CD4-positive, CD25-positive, alpha-beta regulatory T cell (primary cell): ENCODE data around the gene GFRA4. TPM values are rescaled to one million over a fixed set of nuclear protein-coding genes. Genes with fewer than 3 reads are reported as not detected.
A peak's percentile ranks its signal among the peaks of the same experiment; 100 is the strongest.

Experiments
- ATAC-seq, 2 donors: fragments of 150-1000 bp; cut with Tn5 transposase; one replicate each; pipeline ENCODE4 v1.10.0; 2021; ENCODE audit warnings: low read depth in 2 of 2, moderate number of reproducible peaks in 2 of 2, moderate library complexity in 1 of 2
- DNase-seq, 3 donors: peaks; one replicate each; pipeline versions ENCODE4 v3.0.0 to v3.0.0-alpha.2; 2012 to 2022; ENCODE audit warnings: mixed read lengths in 1 of 3
- H3K27ac ChIP-seq: one replicate; pipeline ENCODE4 v1.7.0; 2013; ENCODE audit warnings: mild to moderate bottlenecking, low read length; ENCODE audit not compliant: insufficient read depth, poor library complexity, severe bottlenecking
- H3K27me3 ChIP-seq: one replicate; pipeline ENCODE4 v1.7.0; 2013; ENCODE audit warnings: low read length; ENCODE audit not compliant: control insufficient read depth, insufficient read depth
- H3K36me3 ChIP-seq: one replicate; pipeline ENCODE4 v1.7.0; 2013; ENCODE audit warnings: mild to moderate bottlenecking, low read length, moderate library complexity; ENCODE audit not compliant: control insufficient read depth, insufficient read depth
- H3K4me1 ChIP-seq: 2 replicates; pipeline ENCODE4 v1.7.0; 2013; ENCODE audit warnings: mild to moderate bottlenecking, low read length; ENCODE audit not compliant: insufficient read depth, control insufficient read depth, poor library complexity, severe bottlenecking
- H3K4me3 ChIP-seq: one replicate; pipeline ENCODE4 v1.7.0; 2013; ENCODE audit warnings: low read depth, mild to moderate bottlenecking, low read length, moderate library complexity
- H3K9me3 ChIP-seq, 2 experiments: 1 replicate in 1 of 2; 2 replicates in 1 of 2; pipeline ENCODE4 v1.7.0; 2013; ENCODE audit warnings: low read length in 2 of 2, mild to moderate bottlenecking in 1 of 2, moderate library complexity in 1 of 2; ENCODE audit not compliant: control insufficient read depth in 2 of 2
- H3K27ac Mint-ChIP-seq, 3 donors: one replicate each; pipeline ENCODE4 v1.8.0; 2020 to 2022; ENCODE audit warnings: mild to moderate bottlenecking in 3 of 3, mixed read lengths in 3 of 3, moderate library complexity in 2 of 3
- H3K27me3 Mint-ChIP-seq: one replicate; pipeline ENCODE4 v1.8.0; 2022; ENCODE audit warnings: mild to moderate bottlenecking, mixed read lengths
- H3K36me3 Mint-ChIP-seq: one replicate; pipeline ENCODE4 v1.8.0; 2020; ENCODE audit warnings: mixed read lengths
- H3K4me1 Mint-ChIP-seq, 4 donors: one replicate each; pipeline ENCODE4 v1.8.0; 2020 to 2022; ENCODE audit warnings: mixed read lengths in 4 of 4, mild to moderate bottlenecking in 1 of 4
- H3K4me3 Mint-ChIP-seq, 4 donors: one replicate each; pipeline ENCODE4 v1.8.0; 2020 to 2022; ENCODE audit warnings: mild to moderate bottlenecking in 4 of 4, mixed read lengths in 4 of 4, moderate library complexity in 3 of 4
- H3K9me3 Mint-ChIP-seq, 7 donors: one replicate each; pipeline ENCODE4 v1.8.0; 2020 to 2022; ENCODE audit warnings: mixed read lengths in 7 of 7, mild to moderate bottlenecking in 3 of 7, moderate library complexity in 2 of 7
- polyA plus RNA-seq, 4 donors: library from polyadenylated mRNA; unstranded; fragments of 300-500 nt; fragmentation: Illumina TruSeq; gene quantifications; one replicate each; pipeline ENCODE4 v1.2.3, GENCODE V29; 2021
- total RNA-seq: library from RNA; stranded (reverse); gene quantifications from one replicate; pipeline ENCODE4 v1.2.3, GENCODE V29; 2022

Gene GFRA4
- total and polyA plus RNA-seq, 5 donors from 2014 or later: not detected

- Mint-ChIP-seq H3K27me3 (no peaks in the 10 kb centered on the region), H3K9me3 (no peaks in the 10 kb centered on the region), H3K27ac (peak overlapping the region in 2 of 3 donors; percentile 4 to 19), H3K4me1 (peaks cover 0 to 7% (median 0%) of the 10 kb centered on the region in 4 donors), H3K4me3 (no peak overlapping the region), H3K36me3 (peaks cover 43% of the 10 kb centered on the region)
- Histone ChIP-seq H3K9me3 (no peaks in the 10 kb centered on the region), H3K4me3 (no peak overlapping the region), H3K4me1 (no peaks in the 10 kb centered on the region), H3K27me3 (no peaks in the 10 kb centered on the region), H3K27ac (no peak overlapping the region), H3K36me3 (peaks cover 5% of the 10 kb centered on the region)
- no peak for DNase-seq
- ATAC-seq: no peak
Observed at GRCh38 chr20:3614466-3614865, 48.7 kb downstream of the GFRA4 start.

GRCh38 chr20:3613821-3614440 is 49.3 kb downstream of the GFRA4 start:
- H3K36me3 ChIP-seq: peaks cover 5% of the 10 kb centered on the region
- H3K27me3 Mint-ChIP-seq: no peaks in the 10 kb centered on the region
- H3K4me1 ChIP-seq: no peaks in the 10 kb centered on the region
- peak overlapping the region in 1 of 3 donors; percentile 19 for H3K27ac Mint-ChIP-seq
- no peaks in the 10 kb centered on the region for H3K27me3 ChIP-seq
- DNase-seq (no peak), ATAC-seq (no peak)
- no peak overlapping the region for H3K4me3 Mint-ChIP-seq
- H3K9me3 Mint-ChIP-seq: no peaks in the 10 kb centered on the region
- no peak overlapping the region for H3K27ac ChIP-seq
- no peak overlapping the region for H3K4me3 ChIP-seq
- H3K9me3 ChIP-seq: no peaks in the 10 kb centered on the region
- peaks cover 0 to 7% (median 0%) of the 10 kb centered on the region in 4 donors for H3K4me1 Mint-ChIP-seq
- peaks cover 47% of the 10 kb centered on the region for H3K36me3 Mint-ChIP-seq

GRCh38 chr20:3612795-3613572 is 50.2 kb downstream of the GFRA4 start:
- H3K36me3 ChIP-seq: peaks cover 5% of the 10 kb centered on the region

GRCh38 chr20:3611901-3612300 is 51.3 kb downstream of the GFRA4 start:
- Histone ChIP-seq H3K27ac (no peak overlapping the region), H3K36me3 (peaks cover 7% of the 10 kb centered on the region), H3K4me1 (no peaks in the 10 kb centered on the region), H3K9me3 (no peaks in the 10 kb centered on the region), H3K27me3 (no peaks in the 10 kb centered on the region), H3K4me3 (no peak overlapping the region)
- no peaks in the 10 kb centered on the region for H3K4me1 Mint-ChIP-seq
- no peak for ATAC-seq
- no peaks in the 10 kb centered on the region for H3K27me3 Mint-ChIP-seq
- no peak overlapping the region for H3K4me3 Mint-ChIP-seq
- no peak for DNase-seq
- no peaks in the 10 kb centered on the region for H3K9me3 Mint-ChIP-seq
- H3K27ac Mint-ChIP-seq: no peak overlapping the region
- peaks cover 45% of the 10 kb centered on the region for H3K36me3 Mint-ChIP-seq

More at GRCh38 chr20:3612795-3613572, 50.2 kb downstream of the GFRA4 start:
- no peak for ATAC-seq
- Mint-ChIP-seq H3K36me3 (peaks cover 45% of the 10 kb centered on the region), H3K4me3 (no peak overlapping the region), H3K4me1 (peaks cover 0 to under 1% (median 0%) of the 10 kb centered on the region in 4 donors), H3K9me3 (no peaks in the 10 kb centered on the region), H3K27ac (no peak overlapping the region), H3K27me3 (no peaks in the 10 kb centered on the region)
- Histone ChIP-seq H3K4me3 (no peak overlapping the region), H3K4me1 (no peaks in the 10 kb centered on the region), H3K9me3 (no peaks in the 10 kb centered on the region), H3K27me3 (no peaks in the 10 kb centered on the region), H3K27ac (no peak overlapping the region)
- no peak for DNase-seq

Other genes with a start within 250 kb of the GFRA4 start
- gene ATRN, start 192.4 kb downstream of the GFRA4 start, total RNA-seq: 12.9 TPM
- 1 to 10 TPM; 5.9 to 7.9 (median 6.9) TPM for gene ATRN, start 192.4 kb downstream of the GFRA4 start, polyA plus RNA-seq
- gene ADAM33, start 18.6 kb upstream of the GFRA4 start, total RNA-seq: not detected
- not detected for gene ADAM33, start 18.6 kb upstream of the GFRA4 start, polyA plus RNA-seq
- gene SIGLEC1, start 49.2 kb upstream of the GFRA4 start, total RNA-seq: not detected
- not detected for gene SIGLEC1, start 49.2 kb upstream of the GFRA4 start, polyA plus RNA-seq
- not detected for gene HSPA12B, start 69.3 kb upstream of the GFRA4 start, total RNA-seq
- under 1 TPM in 1 of 4 donors, not detected in 3; 0.09 TPM for gene HSPA12B, start 69.3 kb upstream of the GFRA4 start, polyA plus RNA-seq
- 14.8 TPM for gene ADISSP, start 104.4 kb upstream of the GFRA4 start, total RNA-seq
- 10 to 100 TPM; 19.3 to 25.5 (median 22.1) TPM for gene ADISSP, start 104.4 kb upstream of the GFRA4 start, polyA plus RNA-seq
- gene SPEF1, start 118.0 kb upstream of the GFRA4 start, total RNA-seq: not detected
- gene SPEF1, start 118.0 kb upstream of the GFRA4 start, polyA plus RNA-seq: not detected
- 38.5 TPM for gene CENPB, start 123.3 kb upstream of the GFRA4 start, total RNA-seq
- gene CENPB, start 123.3 kb upstream of the GFRA4 start, polyA plus RNA-seq: 1 to 10 TPM; 1.2 to 1.9 (median 1.5) TPM
- gene CDC25B, start 132.9 kb upstream of the GFRA4 start, total RNA-seq: 310 TPM
- 10 to 100 TPM; 39.7 to 48.4 (median 47.0) TPM for gene CDC25B, start 132.9 kb upstream of the GFRA4 start, polyA plus RNA-seq
- gene AP5S1, start 157.1 kb upstream of the GFRA4 start, total RNA-seq: 10.5 TPM
- gene AP5S1, start 157.1 kb upstream of the GFRA4 start, polyA plus RNA-seq: 10 to 100 TPM; 18.7 to 22.2 (median 20.4) TPM
- 26.1 TPM for gene MAVS, start 183.4 kb upstream of the GFRA4 start, total RNA-seq
- gene MAVS, start 183.4 kb upstream of the GFRA4 start, polyA plus RNA-seq: 1 to 10 TPM; 3.5 to 4.7 (median 3.8) TPM
- 63.2 TPM for gene PANK2, start 226.0 kb upstream of the GFRA4 start, total RNA-seq
- gene PANK2, start 226.0 kb upstream of the GFRA4 start, polyA plus RNA-seq: 10 to 100 TPM; 44.4 to 59.3 (median 49.8) TPM